HG02840 (cell line): ENCODE results near the gene STMN3.
"Not testable (repeated sequence)": the region's sequence is repeated elsewhere in the genome, so short reads cannot be mapped to it uniquely, and the experiment has no call there.

Experiments used
- ATAC-seq: cut with Tn5 transposase; IDR thresholded peaks from one replicate; pipeline ENCODE4 v1.9.1; 2021; ENCODE audit warnings: mild to moderate bottlenecking, moderate library complexity, moderate number of reproducible peaks; ENCODE audit not compliant: unreplicated experiment, low FRiP score

The STMN3 gene

GRCh38 chr20:63618291-63618980, 34.8 kb downstream of the STMN3 start:
- ATAC-seq: no peak

GRCh38 chr20:63617876-63618265, 35.4 kb downstream of the STMN3 start:
- no peak for ATAC-seq

DNA sequence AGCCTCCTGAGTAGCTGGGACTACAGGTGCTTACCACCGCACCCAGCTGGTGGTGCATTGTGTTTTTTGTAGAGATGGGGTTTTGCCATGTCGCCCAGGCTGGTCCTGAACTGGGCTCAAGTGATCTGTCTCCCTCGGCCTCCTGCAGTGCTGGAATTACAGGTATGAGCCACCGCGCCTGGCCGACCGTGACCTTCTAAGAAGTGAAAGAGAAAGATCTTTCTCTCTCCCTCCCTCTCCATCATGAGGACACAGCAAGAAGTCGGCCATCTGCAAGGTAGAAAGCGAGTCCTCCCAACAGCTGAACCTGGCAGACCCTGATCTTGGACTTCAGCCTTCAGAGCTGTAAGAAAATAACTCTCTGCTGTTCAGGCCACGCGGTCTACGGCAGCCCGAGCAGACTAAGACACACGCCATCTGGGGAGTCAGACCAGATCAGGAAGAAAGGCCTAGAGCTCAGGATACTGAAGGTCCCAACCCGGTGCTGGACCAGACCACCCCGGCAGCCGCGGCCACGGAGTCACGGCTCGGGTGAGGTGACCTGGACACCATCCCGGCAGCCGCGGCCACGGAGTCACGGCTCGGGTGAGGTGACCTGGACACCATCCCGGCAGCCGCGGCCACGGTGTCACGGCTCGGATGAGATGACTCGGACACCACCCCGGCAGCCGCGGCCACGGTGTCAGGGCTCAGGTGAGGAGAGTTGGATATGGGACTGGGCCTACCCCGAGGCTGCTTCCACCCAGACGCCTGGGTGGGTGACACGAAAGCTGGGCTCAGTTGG, 35.9 kb downstream of the STMN3 start:
- no peak for ATAC-seq

DNA sequence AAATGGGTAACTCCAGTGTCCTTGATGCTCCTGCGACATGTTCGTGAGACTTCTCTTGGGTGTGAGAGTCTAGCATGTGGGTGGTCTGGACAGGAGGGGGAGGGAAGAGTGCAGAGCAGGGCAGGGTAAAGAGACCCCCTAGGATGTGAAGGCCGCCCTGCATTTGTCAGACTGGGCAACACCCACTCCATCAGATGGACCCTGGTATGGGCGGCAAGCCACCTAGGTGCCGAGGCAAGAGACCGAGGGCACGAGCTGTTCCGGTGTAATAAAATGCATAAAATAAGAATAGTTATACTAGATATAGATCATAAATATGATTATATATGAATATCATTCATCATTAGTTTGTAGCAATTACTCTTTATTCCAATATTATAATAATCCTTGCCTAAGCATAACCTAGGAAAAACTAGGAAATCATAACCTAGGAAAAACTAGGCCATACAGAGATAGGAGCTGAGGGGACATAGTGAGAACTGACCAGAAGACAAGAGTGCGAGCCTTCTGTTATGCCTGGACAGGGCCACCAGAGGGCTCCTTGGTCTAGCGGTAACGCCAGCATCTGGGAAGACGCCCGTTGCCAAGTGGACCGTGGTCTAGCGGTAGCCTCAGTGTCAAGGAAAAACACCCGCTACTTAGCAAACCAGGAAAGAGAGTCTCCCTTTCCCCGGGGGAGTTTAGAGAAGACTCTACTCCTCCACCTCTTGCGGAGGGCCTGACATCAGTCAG, 39.2 kb downstream of the STMN3 start:
- not testable (repeated sequence) for ATAC-seq

- no peak for ATAC-seq
Observed at GRCh38 chr20:63612276-63612931, 40.8 kb downstream of the STMN3 start.

- no peak for ATAC-seq
Observed at GRCh38 chr20:63611646-63612045, 41.6 kb downstream of the STMN3 start.

- ATAC-seq: no peak
Observed at GRCh38 chr20:63610581-63611435, 42.4 kb downstream of the STMN3 start.

- ATAC-seq: no peak
Observed at GRCh38 chr20:63606686-63607085, 46.5 kb downstream of the STMN3 start.

DNA sequence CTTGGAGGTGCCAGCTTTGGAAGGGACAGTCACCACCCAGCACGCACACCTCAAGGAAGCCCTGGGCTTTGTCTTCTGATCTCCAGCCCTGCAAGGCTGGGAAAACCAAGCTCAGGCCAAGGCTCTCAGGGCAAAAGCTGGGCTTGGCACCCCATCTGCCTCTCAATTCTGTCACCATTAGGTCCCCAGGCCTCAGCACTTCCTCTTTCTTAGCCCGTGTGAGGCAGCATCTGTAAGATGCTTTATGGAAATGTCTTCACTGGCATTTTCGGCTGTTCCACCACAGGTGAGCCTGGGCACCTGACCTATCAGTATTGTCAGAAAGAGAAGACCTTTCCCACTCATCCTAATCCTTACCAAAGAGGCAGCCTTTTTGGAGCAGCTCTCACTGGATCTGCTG, 50.9 kb downstream of the STMN3 start:
- no peak for ATAC-seq

- not testable (repeated sequence) for ATAC-seq
Observed at GRCh38 chr20:63601679-63602078, 51.5 kb downstream of the STMN3 start.

- ATAC-seq: no peak
Observed at GRCh38 chr20:63599396-63600050, 53.7 kb downstream of the STMN3 start.

DNA sequence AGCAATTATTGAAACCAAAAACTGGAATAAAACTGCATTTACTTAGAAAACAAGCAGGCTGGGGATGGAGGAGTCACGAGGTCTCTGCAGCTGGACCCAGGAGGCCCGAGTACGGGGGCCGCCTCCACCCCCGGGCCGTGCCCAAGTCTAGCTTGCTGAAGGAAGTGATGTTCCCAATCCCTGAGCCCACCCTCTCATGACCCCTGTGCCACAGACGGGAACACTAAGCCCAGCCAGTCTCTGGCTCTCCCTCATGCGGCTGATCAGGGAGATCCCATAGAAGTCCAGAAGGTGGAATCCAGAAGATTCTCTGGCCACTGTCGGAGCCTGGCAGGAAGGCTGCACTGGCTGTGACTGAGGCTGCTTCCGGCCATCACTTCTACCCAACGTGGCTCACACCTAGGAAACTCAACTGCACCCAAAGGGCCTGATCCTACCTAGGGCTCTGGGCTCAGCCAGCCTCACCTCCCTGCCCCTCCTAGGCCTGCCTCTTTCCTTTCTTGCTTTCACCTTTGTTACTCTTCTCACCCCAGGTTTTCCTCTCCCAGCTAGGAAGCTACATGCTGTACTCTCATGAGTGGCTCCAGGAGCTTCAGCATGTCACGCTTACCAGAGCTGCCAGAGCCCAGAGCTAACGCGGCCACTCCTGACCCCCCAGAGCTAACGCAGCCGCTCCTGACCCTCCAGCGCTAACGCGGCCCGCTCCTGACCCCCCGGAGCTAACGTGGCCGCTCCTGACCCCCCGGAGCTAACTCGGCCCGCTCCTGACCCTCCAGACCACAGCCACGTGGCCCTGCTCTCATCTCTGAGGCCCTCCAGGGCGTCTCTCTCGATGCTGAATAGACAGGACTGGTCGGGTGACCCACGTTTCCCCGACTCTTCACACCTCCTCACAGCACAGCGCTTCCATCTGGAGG, 54.5 kb downstream of the STMN3 start:
- no peak for ATAC-seq

GRCh38 chr20:63597651-63598478, 55.4 kb downstream of the STMN3 start:
- no peak for ATAC-seq

GRCh38 chr20:63596423-63596822, 56.8 kb downstream of the STMN3 start:
- ATAC-seq: no peak

DNA sequence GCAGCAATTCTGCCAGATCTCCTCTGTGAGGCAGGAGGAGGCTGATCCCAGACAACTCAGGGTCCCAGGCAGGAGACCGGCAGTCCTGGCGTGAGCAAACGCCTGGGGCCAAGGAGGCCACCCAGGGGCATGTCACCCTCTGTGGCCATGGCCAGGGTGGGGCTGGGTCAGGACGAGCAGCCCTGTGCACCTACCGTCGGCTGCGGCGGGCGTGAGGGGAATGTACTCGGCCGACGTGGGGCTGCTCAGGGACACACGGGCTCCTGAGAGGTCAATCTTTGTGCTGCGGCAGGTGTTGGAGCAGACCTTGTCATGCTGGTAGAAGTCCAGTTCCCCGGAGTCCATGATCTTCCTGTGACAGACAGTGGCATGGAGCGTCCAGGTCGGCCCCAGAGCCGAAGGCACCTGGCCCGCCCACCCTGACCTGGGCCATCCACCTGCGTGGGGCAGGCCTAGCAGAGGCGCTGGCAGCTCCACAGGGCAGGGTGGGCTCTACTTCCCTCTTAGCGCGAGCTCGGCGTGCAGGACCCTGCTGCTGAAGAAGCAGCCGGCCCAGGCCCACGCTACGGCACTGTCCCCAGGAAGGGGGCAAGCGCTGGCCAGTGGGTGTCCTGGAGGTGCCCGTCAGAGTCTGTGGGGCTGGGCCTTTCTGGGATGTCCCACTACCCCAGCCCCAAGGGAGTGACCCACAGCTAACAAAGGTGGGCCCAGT, 57.7 kb downstream of the STMN3 start:
- no peak for ATAC-seq

GRCh38 chr20:63594043-63594561, 59.1 kb downstream of the STMN3 start:
- ATAC-seq: no peak

DNA sequence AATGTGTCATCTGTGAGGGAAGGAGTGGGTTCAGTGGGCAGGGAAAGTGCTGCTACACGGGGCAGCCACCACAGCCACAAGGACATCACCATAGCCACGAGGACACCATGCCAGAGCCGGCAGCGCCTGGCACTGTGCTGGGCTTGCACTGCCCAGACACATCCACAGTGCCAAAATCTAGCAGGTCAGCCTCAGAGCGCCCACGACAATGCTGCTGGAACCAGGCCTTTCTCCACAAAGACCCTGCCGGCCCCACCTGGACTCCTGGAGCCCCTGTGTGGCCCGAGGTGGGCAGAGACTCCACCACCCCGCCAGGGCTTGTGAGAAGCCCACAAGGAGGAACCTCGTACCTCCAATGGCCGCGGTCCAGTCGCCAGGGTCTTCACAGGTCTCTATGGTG, 60.6 kb downstream of the STMN3 start:
- ATAC-seq: no peak
